H9 (cell line): ENCODE data around the gene RAB22A. TPM values are rescaled to one million over a fixed set of nuclear protein-coding genes. Genes with fewer than 3 reads are reported as not detected.

Source experiments
- DNase-seq: peaks from one replicate; pipeline ENCODE4 v3.0.0-alpha.2; 2017
- H2AFZ ChIP-seq: one replicate; pipeline ENCODE4 v1.6.1; 2013; ENCODE audit warnings: mild to moderate bottlenecking, low read length, control low read depth, moderate library complexity
- H2AK5ac ChIP-seq: 2 replicates; pipeline ENCODE4 v1.6.1; 2013; ENCODE audit warnings: low read length, control low read depth, mixed read lengths; ENCODE audit not compliant: insufficient read length
- H2BK120ac ChIP-seq: one replicate; pipeline ENCODE4 v1.6.1; 2013; ENCODE audit warnings: low read depth, mild to moderate bottlenecking, low read length, control low read depth, inconsistent platforms; ENCODE audit not compliant: poor library complexity, severe bottlenecking
- H2BK12ac ChIP-seq: 2 replicates; pipeline ENCODE4 v1.6.1; 2013; ENCODE audit warnings: low read length, control low read depth, mixed read lengths, low read depth; ENCODE audit not compliant: insufficient read length
- H2BK15ac ChIP-seq: 2 replicates; pipeline ENCODE4 v1.6.1; 2013; ENCODE audit warnings: low read depth, low read length, control low read depth
- H2BK20ac ChIP-seq: one replicate; pipeline ENCODE4 v1.6.1; 2013; ENCODE audit warnings: low read depth, mild to moderate bottlenecking, low read length, control low read depth, inconsistent platforms; ENCODE audit not compliant: poor library complexity, severe bottlenecking
- H2BK5ac ChIP-seq: 2 replicates; pipeline ENCODE4 v1.6.1; 2013; ENCODE audit warnings: low read length, control low read depth, mixed read lengths; ENCODE audit not compliant: insufficient read length
- H3K14ac ChIP-seq: 2 replicates; pipeline ENCODE4 v1.6.1; 2013; ENCODE audit warnings: low read length, control low read depth; ENCODE audit not compliant: insufficient read depth
- H3K18ac ChIP-seq: 2 replicates; pipeline ENCODE4 v1.6.1; 2013; ENCODE audit warnings: low read depth, mild to moderate bottlenecking, mixed read lengths, low read length, control low read depth; ENCODE audit not compliant: insufficient read length
- H3K23ac ChIP-seq: 2 replicates; pipeline ENCODE4 v1.6.1; 2013; ENCODE audit warnings: low read length, control low read depth, mixed read lengths, low read depth; ENCODE audit not compliant: insufficient read length
- H3K23me2 ChIP-seq: 2 replicates; pipeline ENCODE4 v1.6.1; 2013; ENCODE audit warnings: low read depth, mild to moderate bottlenecking, mixed read lengths, low read length, control low read depth; ENCODE audit not compliant: insufficient read length, poor library complexity, severe bottlenecking
- H3K27ac ChIP-seq: 2 replicates; pipeline ENCODE4 v1.5.1; 2013; ENCODE audit warnings: low read length, control low read depth, mixed read lengths, low read depth; ENCODE audit not compliant: insufficient read length
- H3K27me3 ChIP-seq: 2 replicates; pipeline ENCODE4 v1.6.1; 2013; ENCODE audit warnings: low read length, control low read depth, inconsistent platforms; ENCODE audit not compliant: insufficient read depth
- H3K4ac ChIP-seq: 2 replicates; pipeline ENCODE4 v1.6.1; 2013; ENCODE audit warnings: low read depth, mild to moderate bottlenecking, control low read depth, inconsistent platforms, low read length, moderate library complexity
- H3K4me1 ChIP-seq: 2 replicates; pipeline ENCODE4 v1.6.1; 2013; ENCODE audit warnings: low read length, control low read depth, inconsistent platforms; ENCODE audit not compliant: insufficient read depth
- H3K4me2 ChIP-seq: 2 replicates; pipeline ENCODE4 v1.6.1; 2013; ENCODE audit warnings: low read length, control low read depth, mixed read lengths; ENCODE audit not compliant: insufficient read length, insufficient read depth
- H3K56ac ChIP-seq: 2 replicates; pipeline ENCODE4 v1.6.1; 2013; ENCODE audit warnings: low read depth, mild to moderate bottlenecking, mixed read lengths, low read length, control low read depth; ENCODE audit not compliant: insufficient read length
- H3K79me1 ChIP-seq: 2 replicates; pipeline ENCODE4 v1.6.1; 2013; ENCODE audit warnings: low read depth, mild to moderate bottlenecking, moderate library complexity, low read length, control low read depth, inconsistent platforms; ENCODE audit not compliant: insufficient read depth, poor library complexity, severe bottlenecking
- H3K79me2 ChIP-seq: 2 replicates; pipeline ENCODE4 v1.6.1; 2013; ENCODE audit warnings: low read length, control low read depth, inconsistent platforms; ENCODE audit not compliant: insufficient read depth
- H3K9ac ChIP-seq: 2 replicates; pipeline ENCODE4 v1.6.1; 2013; ENCODE audit warnings: low read length, control low read depth, mixed read lengths; ENCODE audit not compliant: insufficient read length; ENCODE audit errors: extremely low read depth
- H3K9me3 ChIP-seq: one replicate; pipeline ENCODE4 v1.6.1; 2013; ENCODE audit warnings: low read depth, low read length, inconsistent platforms; ENCODE audit not compliant: control insufficient read depth
- H3T11ph ChIP-seq: one replicate; pipeline ENCODE4 v1.6.1; 2013; ENCODE audit warnings: mild to moderate bottlenecking, low read length, control low read depth, inconsistent platforms
- H4K20me1 ChIP-seq: one replicate; pipeline ENCODE4 v1.6.1; 2013; ENCODE audit not compliant: control insufficient read depth, insufficient read length, insufficient read depth
- H4K5ac ChIP-seq: 2 replicates; pipeline ENCODE4 v1.6.1; 2013; ENCODE audit warnings: low read depth, mild to moderate bottlenecking, mixed read lengths, low read length, control low read depth; ENCODE audit not compliant: insufficient read length
- H4K8ac ChIP-seq: replicated peaks from 2 replicates; pipeline ENCODE4 v1.6.1; 2013; ENCODE audit warnings: low read length, control low read depth, mixed read lengths, low read depth; ENCODE audit not compliant: insufficient read length
- H4K91ac ChIP-seq: 2 replicates; pipeline ENCODE4 v1.6.1; 2013; ENCODE audit warnings: low read depth, mild to moderate bottlenecking, moderate library complexity, mixed read lengths, low read length, control low read depth; ENCODE audit not compliant: insufficient read length
- H3K27ac Mint-ChIP-seq, 3 experiments: 2 replicates in 2 of 3; 3 replicates in 1 of 3; pipeline ENCODE4 v1.8.0; 2020 to 2021; ENCODE audit warnings: mixed read lengths in 3 of 3, mild to moderate bottlenecking in 1 of 3, moderate library complexity in 1 of 3
- H3K27me3 Mint-ChIP-seq: 2 replicates; pipeline ENCODE4 v1.8.0; 2021; ENCODE audit warnings: low read depth, mild to moderate bottlenecking, moderate library complexity, mixed read lengths
- H3K36me3 Mint-ChIP-seq, 3 experiments: 2 replicates in 2 of 3; 3 replicates in 1 of 3; pipeline ENCODE4 v1.8.0; 2020 to 2021; ENCODE audit warnings: low read depth in 3 of 3, mixed read lengths in 3 of 3; ENCODE audit not compliant: insufficient read depth in 1 of 3
- H3K4me1 Mint-ChIP-seq, 2 experiments: 2 replicates each; pipeline ENCODE4 v1.8.0; 2020; ENCODE audit warnings: mixed read lengths in 2 of 2
- H3K4me3 Mint-ChIP-seq, 2 experiments: 2 replicates in 1 of 2; 3 replicates in 1 of 2; pipeline ENCODE4 v1.8.0; 2020 to 2021; ENCODE audit warnings: mild to moderate bottlenecking in 2 of 2, mixed read lengths in 2 of 2, moderate library complexity in 1 of 2
- H3K9me3 Mint-ChIP-seq, 2 experiments: 2 replicates in 1 of 2; 3 replicates in 1 of 2; pipeline ENCODE4 v1.8.0; 2020; ENCODE audit warnings: mild to moderate bottlenecking in 2 of 2, mixed read lengths in 2 of 2, moderate library complexity in 1 of 2
- CTCF ChIP-seq: fragments of 200-600 bp; sonication (generic); conservative IDR thresholded peaks from 3 replicates; pipeline ENCODE4 v1.8.0; 2021; ENCODE audit warnings: antibody characterized with exemption, mild to moderate bottlenecking
- WGBS: extraction: QIAGEN DNeasy Blood & Tissue Kit; methylation state at CpG from one replicate; pipeline ENCODE4 v1.1.7; 2013; ENCODE audit warnings: missing lambda C conversion rate, low lambda C conversion rate, mixed read lengths; ENCODE audit not compliant: insufficient read length; ENCODE audit errors: extremely low coverage; 5-methylcytosine and 5-hydroxymethylcytosine counted together
- total RNA-seq: library from RNA; stranded (reverse); gene quantifications from 2 replicates; pipeline ENCODE4 v1.2.1, GENCODE V29; 2021

RAB22A gene
- total RNA-seq, 1 experiment from 2014 or later: 6.3 TPM

DNA sequence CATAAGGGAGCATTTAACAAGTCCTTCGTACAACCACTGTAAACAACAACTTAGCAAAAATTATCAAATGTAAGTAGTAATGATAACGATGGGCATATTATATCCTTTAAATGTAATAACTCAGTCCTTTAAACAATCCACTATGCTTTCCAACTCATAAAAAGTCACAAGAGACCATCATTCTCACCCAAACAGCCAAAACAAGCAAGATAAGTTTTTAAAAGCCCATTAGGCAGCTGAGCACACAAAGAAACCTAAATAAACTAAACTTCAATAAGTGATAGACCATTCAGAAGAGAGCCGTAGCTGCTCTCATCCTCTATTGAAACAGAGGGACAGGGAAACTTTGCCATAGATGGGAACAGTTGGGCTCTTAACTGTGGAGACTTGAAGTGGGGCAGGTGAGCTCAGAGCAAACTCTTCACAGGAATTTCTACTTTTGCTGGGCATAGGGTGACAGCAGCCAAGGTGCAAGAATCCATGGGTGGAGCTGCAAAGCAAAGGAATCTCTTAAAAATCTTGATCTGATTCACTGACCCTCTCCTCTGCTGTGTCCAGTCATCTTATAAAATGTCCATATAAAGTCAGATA, 22.5 kb downstream of the RAB22A start:
- H3K4me1 Mint-ChIP-seq: peaks cover 14 to 15% of the 10 kb centered on the region in 2 experiments
- Histone ChIP-seq H3K79me1 (peaks cover 5% of the 10 kb centered on the region), H2BK20ac (no peak overlapping the region), H3K56ac (no peak overlapping the region), H4K5ac (no peak overlapping the region), H3K27ac (no peak overlapping the region), H3K18ac (no peak overlapping the region), H3K9me3 (no peaks in the 10 kb centered on the region), H3K4me1 (no peaks in the 10 kb centered on the region; the same call in 1 of the 2 replicates), H3T11ph (no peak overlapping the region), H3K14ac (no peak overlapping the region), H2BK12ac (no peak overlapping the region), H2AK5ac (no peak overlapping the region), H2BK120ac (no peak overlapping the region), H3K4ac (no peak overlapping the region), H3K79me2 (peaks cover 3% of the 10 kb centered on the region; the same call in 1 of the 2 replicates), H3K23me2 (no peaks in the 10 kb centered on the region), H2BK5ac (no peak overlapping the region), H2BK15ac (no peak overlapping the region), H3K27me3 (no peaks in the 10 kb centered on the region), H4K20me1 (no peaks in the 10 kb centered on the region), H3K23ac (no peak overlapping the region), H3K9ac (no peak overlapping the region), H4K8ac (no peak overlapping the region), H2AFZ (no peak overlapping the region), H4K91ac (no peak overlapping the region), H3K4me2 (no peak overlapping the region)
- H3K27me3 Mint-ChIP-seq: no peaks in the 10 kb centered on the region
- H3K36me3 Mint-ChIP-seq: 0 out of 7 replicates have a peak, but pooled peaks cover 0 to 1% (median 0%) of the 10 kb centered on the region in 3 experiments
- WGBS: no CpG with 5 or more reads among the region's 3 CpGs
- no peak for DNase-seq
- H3K27ac Mint-ChIP-seq: peak overlapping the region; percentile 6; a peak in 1 of 7 replicates
- H3K4me3 Mint-ChIP-seq: no peak overlapping the region
- TF ChIP-seq CTCF: no peak
- H3K9me3 Mint-ChIP-seq: no peaks in the 10 kb centered on the region
